Left lung (tissue), 10 donors: ENCODE results near the gene PITPNM2. TPM values are rescaled to one million over a fixed set of nuclear protein-coding genes. Genes with fewer than 3 reads are reported as not detected.
"Not testable (repeated sequence)": the region's sequence is repeated elsewhere in the genome, so short reads cannot be mapped to it uniquely, and the experiment has no call there.

ENCODE experiments used
- ATAC-seq: fragments of 200-7000 bp; cut with Tn5 transposase; one replicate; pipeline ENCODE4 v1.9.1; 2020; ENCODE audit warnings: moderate library complexity
- DNase-seq, 4 donors: peaks; one replicate each; pipeline ENCODE4 v3.0.0-alpha.2; 2013 to 2020
- H3K27ac ChIP-seq, 2 donors: fragments of 200-600 bp; sonication (generic) in 1 of 2; one replicate each; pipeline versions ENCODE4 v1.5.0 to v1.8.0; 2020 to 2021
- H3K27me3 ChIP-seq, 2 donors: fragments of 200-600 bp; sonication (generic) in 1 of 2; one replicate each; pipeline versions ENCODE4 v1.5.0 to v1.8.0; 2020 to 2021
- H3K36me3 ChIP-seq, 2 donors: fragments of 200-600 bp; sonication (generic) in 1 of 2; one replicate each; pipeline versions ENCODE4 v1.5.0 to v1.8.0; 2020 to 2021
- H3K4me1 ChIP-seq, 2 donors: fragments of 200-600 bp; one replicate each; pipeline ENCODE4 v1.8.0; 2021
- H3K4me3 ChIP-seq, 2 donors: fragments of 200-600 bp; sonication (generic) in 1 of 2; one replicate each; pipeline versions ENCODE4 v1.5.0 to v1.8.0; 2020 to 2021; ENCODE audit warnings: mild to moderate bottlenecking in 1 of 2
- H3K9me3 ChIP-seq, 2 donors: fragments of 200-600 bp; sonication (generic) in 1 of 2; one replicate each; pipeline versions ENCODE4 v1.5.0 to v1.8.0; 2020 to 2021
- intact Hi-C, 2 donors: fragments of 100-400 bp; cut with DNase I; formaldehyde crosslinking; loops; one replicate each; pipeline versions ENCODE4 v1.11.2 to v1.14.2; 2022
- polyA plus RNA-seq, 6 donors: library from polyadenylated mRNA; unstranded; fragments of 120-200 nt; gene quantifications; one replicate each; pipeline ENCODE4 v1.2.1, GENCODE V29; 2013; ENCODE audit not compliant: insufficient read length in 6 of 6
- total RNA-seq, 2 donors: library from RNA; stranded (reverse); fragmentation: NEBNext Ultra II Directional; extraction: Animal tissue kit (Norgen Biotek cat#: 25700); gene quantifications; one replicate each; pipeline ENCODE4 v1.2.1, GENCODE V29; 2021
- TF ChIP-seq, protein P1 (sequence below), 2 donors: fragments of 200-600 bp; sonication (generic) in 1 of 2; IDR thresholded peaks; one replicate each; pipeline versions ENCODE4 v1.5.0 to v1.8.0; 2021; ENCODE audit warnings: antibody characterized with exemption in 2 of 2
- donor health status: DM: no; HTN: yes; CAD: no.
- donor health status: DM: no; HTN: no; CAD: no.

Gene PITPNM2
- total and polyA plus RNA-seq, 8 donors: 11.3 to 30.8 (median 14.5) TPM

DNA sequence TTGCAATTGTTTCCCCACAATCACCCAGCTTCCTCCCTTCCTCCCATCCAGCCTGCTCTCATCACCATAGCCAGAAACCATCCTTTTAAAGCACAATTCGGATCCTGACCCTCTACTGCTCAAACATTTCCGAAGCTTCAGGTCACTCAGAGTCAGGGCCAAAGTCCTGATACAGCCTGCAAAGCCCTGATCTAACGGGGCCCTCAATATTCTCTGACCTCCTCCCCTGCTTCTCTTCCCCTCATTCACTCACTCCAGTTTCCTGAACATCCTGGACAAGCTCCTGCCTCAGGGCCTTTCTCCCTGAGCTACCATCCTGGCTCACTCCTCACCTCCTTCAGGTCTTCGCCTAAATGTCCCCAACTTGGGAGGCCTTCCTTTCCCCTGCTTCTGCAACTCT is 46.1 kb downstream of the PITPNM2 start:
- intact Hi-C loops: no loop called here
- TF ChIP-seq, protein P1, sequence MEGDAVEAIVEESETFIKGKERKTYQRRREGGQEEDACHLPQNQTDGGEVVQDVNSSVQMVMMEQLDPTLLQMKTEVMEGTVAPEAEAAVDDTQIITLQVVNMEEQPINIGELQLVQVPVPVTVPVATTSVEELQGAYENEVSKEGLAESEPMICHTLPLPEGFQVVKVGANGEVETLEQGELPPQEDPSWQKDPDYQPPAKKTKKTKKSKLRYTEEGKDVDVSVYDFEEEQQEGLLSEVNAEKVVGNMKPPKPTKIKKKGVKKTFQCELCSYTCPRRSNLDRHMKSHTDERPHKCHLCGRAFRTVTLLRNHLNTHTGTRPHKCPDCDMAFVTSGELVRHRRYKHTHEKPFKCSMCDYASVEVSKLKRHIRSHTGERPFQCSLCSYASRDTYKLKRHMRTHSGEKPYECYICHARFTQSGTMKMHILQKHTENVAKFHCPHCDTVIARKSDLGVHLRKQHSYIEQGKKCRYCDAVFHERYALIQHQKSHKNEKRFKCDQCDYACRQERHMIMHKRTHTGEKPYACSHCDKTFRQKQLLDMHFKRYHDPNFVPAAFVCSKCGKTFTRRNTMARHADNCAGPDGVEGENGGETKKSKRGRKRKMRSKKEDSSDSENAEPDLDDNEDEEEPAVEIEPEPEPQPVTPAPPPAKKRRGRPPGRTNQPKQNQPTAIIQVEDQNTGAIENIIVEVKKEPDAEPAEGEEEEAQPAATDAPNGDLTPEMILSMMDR (IDR thresholded peaks at IDR 0.05): no peak
- H3K4me3 ChIP-seq: peak overlapping the region in 1 of 2 donors; percentile 29

GRCh38 chr12:123104094-123104493 is 46.8 kb downstream of the PITPNM2 start:
- H3K36me3 ChIP-seq, H3K9me3 ChIP-seq, intact Hi-C loops, H3K27me3 ChIP-seq, ATAC-seq, DNase-seq: not testable (repeated sequence)
- H3K4me1 ChIP-seq: peaks cover 14 to 76% of the 10 kb centered on the region in 2 donors
- peak overlapping the region in 1 of 2 donors; percentile 56 for H3K27ac ChIP-seq
- peak overlapping the region in 1 of 2 donors; percentile 29 for H3K4me3 ChIP-seq

More for the DNA sequence above, 46.1 kb downstream of the PITPNM2 start:
- Histone ChIP-seq H3K9me3 (no peaks in the 10 kb centered on the region), H3K36me3 (no peaks in the 10 kb centered on the region), H3K27me3 (no peaks in the 10 kb centered on the region), H3K27ac (peak overlapping the region; percentile 62 to 77), H3K4me1 (peaks cover 14 to 74% of the 10 kb centered on the region in 2 donors)
- DNase-seq (no peak), ATAC-seq (no peak)

GRCh38 chr12:123102781-123103503 is 47.9 kb downstream of the PITPNM2 start:
- no peaks in the 10 kb centered on the region for H3K36me3 ChIP-seq
- TF ChIP-seq, protein P1 (IDR thresholded peaks at IDR 0.05): no peak
- H3K4me3 ChIP-seq: peak overlapping the region in 1 of 2 donors; percentile 29
- H3K4me1 ChIP-seq: peaks cover 8 to 67% of the 10 kb centered on the region in 2 donors
- no peaks in the 10 kb centered on the region for H3K9me3 ChIP-seq
- peak; percentile 30 for ATAC-seq
- peak overlapping the region in 1 of 2 donors; percentile 56 for H3K27ac ChIP-seq
- H3K27me3 ChIP-seq: no peaks in the 10 kb centered on the region
- DNase-seq: peak in 1 of 4 donors; percentile 41
- intact Hi-C loops: no loop called here

DNA sequence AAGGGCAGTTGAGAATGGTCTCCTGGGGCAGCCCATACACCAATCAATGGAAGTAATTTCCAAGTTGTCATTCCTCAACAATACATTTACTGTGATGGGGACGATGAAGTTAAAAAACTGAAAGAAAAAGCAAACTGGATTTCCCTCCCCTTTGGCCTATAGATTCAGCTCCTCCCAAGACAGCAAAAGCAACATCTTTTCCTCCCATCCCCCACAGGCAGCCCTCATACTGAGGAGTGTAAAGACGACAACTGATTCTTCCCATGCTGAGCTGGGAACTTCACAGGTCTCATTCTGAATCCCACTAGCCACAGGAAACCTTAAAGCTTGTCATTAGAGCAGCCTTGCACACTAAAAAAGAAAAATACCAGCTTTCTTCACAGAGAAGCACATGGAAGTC is 48.5 kb downstream of the PITPNM2 start:
- H3K9me3 ChIP-seq: no peaks in the 10 kb centered on the region
- H3K36me3 ChIP-seq: no peaks in the 10 kb centered on the region
- peak overlapping the region in 1 of 2 donors; percentile 56 for H3K27ac ChIP-seq
- no peaks in the 10 kb centered on the region for H3K27me3 ChIP-seq
- H3K4me3 ChIP-seq: no peak overlapping the region
- no peak for ATAC-seq
- intact Hi-C loops: no loop called here
- H3K4me1 ChIP-seq: peaks cover 8 to 66% of the 10 kb centered on the region in 2 donors
- DNase-seq: no peak
- TF ChIP-seq, protein P1 (IDR thresholded peaks at IDR 0.05): no peak

- H3K27me3 ChIP-seq: no peaks in the 10 kb centered on the region
- H3K4me3 ChIP-seq: no peak overlapping the region
- H3K4me1 ChIP-seq: peaks cover 8 to 57% of the 10 kb centered on the region in 2 donors
- no peak for DNase-seq
- intact Hi-C loops: no loop called here
- peak overlapping the region; percentile 33 for H3K27ac ChIP-seq
- TF ChIP-seq, protein P1 (IDR thresholded peaks at IDR 0.05): no peak
- H3K36me3 ChIP-seq: no peaks in the 10 kb centered on the region
- peak; percentile 85 for ATAC-seq
- no peaks in the 10 kb centered on the region for H3K9me3 ChIP-seq
Measured at GRCh38 chr12:123101526-123101925, 49.4 kb downstream of the PITPNM2 start.

Other genes starting within 250 kb of the PITPNM2 start
- 1 to 10 TPM; 4.5 to 7.7 TPM for gene ABCB9, start 184.6 kb downstream of the PITPNM2 start, total RNA-seq
- 10 to 100 TPM in 1 of 6 donors, 1 to 10 TPM in 5; 8.2 to 11.8 (median 8.7) TPM for gene ABCB9, start 184.6 kb downstream of the PITPNM2 start, polyA plus RNA-seq
- gene OGFOD2, start 175.8 kb downstream of the PITPNM2 start, total RNA-seq: 10 to 100 TPM; 20.3 to 20.6 TPM
- gene OGFOD2, start 175.8 kb downstream of the PITPNM2 start, polyA plus RNA-seq: 10 to 100 TPM; 14.2 to 20.8 (median 15.9) TPM
- 100 to 1,000 TPM; 122 to 133 TPM for gene ARL6IP4, start 170.4 kb downstream of the PITPNM2 start, total RNA-seq
- 100 to 1,000 TPM; 146 to 198 (median 170) TPM for gene ARL6IP4, start 170.4 kb downstream of the PITPNM2 start, polyA plus RNA-seq
- gene MPHOSPH9, start 82.1 kb upstream of the PITPNM2 start, total RNA-seq: 10 to 100 TPM; 27.6 to 28.1 TPM
- gene MPHOSPH9, start 82.1 kb upstream of the PITPNM2 start, polyA plus RNA-seq: 10 to 100 TPM; 33.9 to 46.7 (median 37.7) TPM
- 10 to 100 TPM; 13.2 to 13.3 TPM for gene MTRFR, start 82.3 kb upstream of the PITPNM2 start, total RNA-seq
- 10 to 100 TPM; 24.4 to 28.5 (median 26.8) TPM for gene MTRFR, start 82.3 kb upstream of the PITPNM2 start, polyA plus RNA-seq
- 100 to 1,000 TPM; 145 to 154 TPM for gene CDK2AP1, start 120.8 kb upstream of the PITPNM2 start, total RNA-seq
- 100 to 1,000 TPM; 213 to 299 (median 244) TPM for gene CDK2AP1, start 120.8 kb upstream of the PITPNM2 start, polyA plus RNA-seq
- gene SBNO1, start 213.8 kb upstream of the PITPNM2 start, total RNA-seq: 10 to 100 TPM; 26.5 to 32.1 TPM
- 10 to 100 TPM; 27.4 to 30.9 (median 28.8) TPM for gene SBNO1, start 213.8 kb upstream of the PITPNM2 start, polyA plus RNA-seq
- 10 to 100 TPM; 39.7 to 42.4 TPM for gene KMT5A, start 233.0 kb upstream of the PITPNM2 start, total RNA-seq
- gene KMT5A, start 233.0 kb upstream of the PITPNM2 start, polyA plus RNA-seq: 10 to 100 TPM; 53.4 to 65.0 (median 57.0) TPM